ENCODE results near the gene PACS2.
"Not testable (repeated sequence)": the region's sequence is repeated elsewhere in the genome, so short reads cannot be mapped to it uniquely, and the experiment has no call there.

Gene PACS2

GRCh38 chr14:105299654-105300541 lies 14.7 kb upstream of the PACS2 start:
- H3K36me3 Mint-ChIP-seq = no peaks in the 10 kb centered on the region
- H3K27ac Mint-ChIP-seq = peak overlapping the region; percentile 62
- ATAC-seq (replicated peaks) (peak; percentile 8 to 18), DNase-seq (no peak)
- H3K4me3 Mint-ChIP-seq = peak overlapping the region; percentile 86 to 92
- H3K9me3 Mint-ChIP-seq = no peaks in the 10 kb centered on the region
- peaks cover 15 to 29% of the 10 kb centered on the region in 2 donors for H3K4me1 Mint-ChIP-seq
- H3K27me3 Mint-ChIP-seq = no peaks in the 10 kb centered on the region

- H3K27me3 Mint-ChIP-seq = no peaks in the 10 kb centered on the region
- no peaks in the 10 kb centered on the region for H3K36me3 Mint-ChIP-seq
- DNase-seq (peak; percentile 96), ATAC-seq (replicated peaks) (peak; percentile 90 to 91)
- H3K27ac Mint-ChIP-seq = peak within 1 kb of the TSS; percentile 96
- no peaks in the 10 kb centered on the region for H3K9me3 Mint-ChIP-seq
- H3K4me3 Mint-ChIP-seq = peak within 1 kb of the TSS; percentile 92 to 96
- peaks cover 19 to 33% of the 10 kb centered on the region in 2 donors for H3K4me1 Mint-ChIP-seq
These were observed 13.9 kb upstream of the PACS2 start, which contains the start of gene BRF1 for GRCh38 chr14:105300542-105301102. BRF1 (minus strand) TSS chr14:105301001; CDS start chr14:105300629, 372 bp downstream.

- ATAC-seq (replicated peaks) (peak; percentile 73 to 80), DNase-seq (peak; percentile 94)
- H3K9me3 Mint-ChIP-seq = no peaks in the 10 kb centered on the region
- H3K4me3 Mint-ChIP-seq = peak overlapping the region; percentile 92 to 96
- H3K4me1 Mint-ChIP-seq = peaks cover 19 to 33% of the 10 kb centered on the region in 2 donors
- no peaks in the 10 kb centered on the region for H3K27me3 Mint-ChIP-seq
- peak overlapping the region; percentile 96 for H3K27ac Mint-ChIP-seq
- no peaks in the 10 kb centered on the region for H3K36me3 Mint-ChIP-seq
These were observed 13.2 kb upstream of the PACS2 start for GRCh38 chr14:105301103-105301914.

- Mint-ChIP-seq H3K4me1 (peaks cover 19 to 33% of the 10 kb centered on the region in 2 donors), H3K4me3 (peak overlapping the region; percentile 92 to 96)
- not testable (repeated sequence) for ATAC-seq (replicated peaks); H3K27me3 Mint-ChIP-seq; DNase-seq; H3K36me3 Mint-ChIP-seq; H3K27ac Mint-ChIP-seq; H3K9me3 Mint-ChIP-seq
These were observed 12.7 kb upstream of the PACS2 start for GRCh38 chr14:105301915-105302249.

- H3K27me3 Mint-ChIP-seq = no peaks in the 10 kb centered on the region
- no peaks in the 10 kb centered on the region for H3K36me3 Mint-ChIP-seq
- peaks cover 22 to 34% of the 10 kb centered on the region in 2 donors for H3K4me1 Mint-ChIP-seq
- H3K27ac Mint-ChIP-seq = no peak overlapping the region
- no peaks in the 10 kb centered on the region for H3K9me3 Mint-ChIP-seq
- no peak for DNase-seq
- ATAC-seq (replicated peaks) = no peak
- H3K4me3 Mint-ChIP-seq = no peak overlapping the region
These were observed 10.6 kb upstream of the PACS2 start for GRCh38 chr14:105303949-105304348.

- H3K27me3 Mint-ChIP-seq = no peaks in the 10 kb centered on the region
- no peak overlapping the region for H3K27ac Mint-ChIP-seq
These were observed 10.0 kb upstream of the PACS2 start for GRCh38 chr14:105304565-105304964.

GRCh38 chr14:105305345-105305744 lies 9.2 kb upstream of the PACS2 start:
- no peak overlapping the region for H3K4me3 Mint-ChIP-seq
- DNase-seq (no peak), ATAC-seq (replicated peaks) (no peak)
- no peaks in the 10 kb centered on the region for H3K27me3 Mint-ChIP-seq
- no peaks in the 10 kb centered on the region for H3K36me3 Mint-ChIP-seq
- no peaks in the 10 kb centered on the region for H3K9me3 Mint-ChIP-seq
- H3K4me1 Mint-ChIP-seq = peaks cover 14 to 24% of the 10 kb centered on the region in 2 donors
- peak overlapping the region; percentile 62 for H3K27ac Mint-ChIP-seq

More at GRCh38 chr14:105304565-105304964, 10.0 kb upstream of the PACS2 start:
- DNase-seq (no peak), ATAC-seq (replicated peaks) (no peak)
- Mint-ChIP-seq H3K4me1 (peaks cover 17 to 29% of the 10 kb centered on the region in 2 donors), H3K4me3 (no peak overlapping the region), H3K9me3 (no peaks in the 10 kb centered on the region), H3K36me3 (no peaks in the 10 kb centered on the region)

- H3K4me3 Mint-ChIP-seq = no peak overlapping the region
- ATAC-seq (replicated peaks) = no peak
- peaks cover 14 to 24% of the 10 kb centered on the region in 2 donors for H3K4me1 Mint-ChIP-seq
- DNase-seq = no peak
- no peak overlapping the region for H3K27ac Mint-ChIP-seq
- no peaks in the 10 kb centered on the region for H3K36me3 Mint-ChIP-seq
- H3K9me3 Mint-ChIP-seq = no peaks in the 10 kb centered on the region
- H3K27me3 Mint-ChIP-seq = no peaks in the 10 kb centered on the region
These were observed 8.8 kb upstream of the PACS2 start for GRCh38 chr14:105305791-105306190.

- Mint-ChIP-seq H3K4me3 (no peak overlapping the region), H3K27ac (no peak overlapping the region), H3K9me3 (no peaks in the 10 kb centered on the region), H3K36me3 (no peaks in the 10 kb centered on the region), H3K4me1 (peaks cover 12 to 18% of the 10 kb centered on the region in 2 donors), H3K27me3 (no peaks in the 10 kb centered on the region)
- DNase-seq (no peak), ATAC-seq (replicated peaks) (no peak)
These were observed 7.4 kb upstream of the PACS2 start for GRCh38 chr14:105307052-105307727.

- Mint-ChIP-seq H3K9me3 (no peaks in the 10 kb centered on the region), H3K4me3 (no peak overlapping the region), H3K27ac (no peak overlapping the region), H3K4me1 (peaks cover 14 to 21% of the 10 kb centered on the region in 2 donors), H3K36me3 (no peaks in the 10 kb centered on the region), H3K27me3 (no peaks in the 10 kb centered on the region)
- no peak for DNase-seq
- no peak for ATAC-seq (replicated peaks)
These were observed 5.2 kb upstream of the PACS2 start for GRCh38 chr14:105309371-105309770.

- peaks cover 18 to 32% of the 10 kb centered on the region in 2 donors for H3K4me1 Mint-ChIP-seq
These were observed 2.7 kb upstream of the PACS2 start for GRCh38 chr14:105311838-105312237.

GRCh38 chr14:105312973-105313372 lies 1.6 kb upstream of the PACS2 start:
- peaks cover 20 to 37% of the 10 kb centered on the region in 2 donors for H3K4me1 Mint-ChIP-seq
- no peaks in the 10 kb centered on the region for H3K27me3 Mint-ChIP-seq
- no peak for ATAC-seq (replicated peaks)
- H3K9me3 Mint-ChIP-seq = no peaks in the 10 kb centered on the region
- peak overlapping the region in 1 of 2 donors; percentile 84 for H3K4me3 Mint-ChIP-seq
- peaks cover 0 to 3% of the 10 kb centered on the region in 2 donors for H3K36me3 Mint-ChIP-seq
- H3K27ac Mint-ChIP-seq = no peak overlapping the region
- DNase-seq = no peak

More at GRCh38 chr14:105311838-105312237, 2.7 kb upstream of the PACS2 start:
- Mint-ChIP-seq H3K27ac (no peak overlapping the region), H3K27me3 (no peaks in the 10 kb centered on the region), H3K9me3 (no peaks in the 10 kb centered on the region), H3K36me3 (peaks cover 0 to 3% of the 10 kb centered on the region in 2 donors), H3K4me3 (no peak overlapping the region)
- DNase-seq (no peak), ATAC-seq (replicated peaks) (no peak)

- Mint-ChIP-seq H3K27me3 (no peaks in the 10 kb centered on the region), H3K27ac (peak overlapping the region; percentile 94), H3K36me3 (peaks cover 0 to 3% of the 10 kb centered on the region in 2 donors), H3K9me3 (no peaks in the 10 kb centered on the region), H3K4me3 (peak overlapping the region; percentile 73 to 84), H3K4me1 (peaks cover 20 to 40% of the 10 kb centered on the region in 2 donors)
- ATAC-seq (replicated peaks) (peak; percentile 35 to 37), DNase-seq (peak; percentile 26)
These were observed 914 bp upstream of the PACS2 start for GRCh38 chr14:105313381-105314286.
